22Rv1 (cell line): ENCODE data around the gene CAMTA1.

ENCODE experiments used
- H3K27ac ChIP-seq: fragments of 450-650 bp; 2 replicates; pipeline ENCODE4 v1.5.1; 2017
- CTCF ChIP-seq: fragments of 450-650 bp; IDR thresholded peaks from 2 replicates; pipeline ENCODE4 v1.5.1; 2017; ENCODE audit warnings: mild to moderate bottlenecking
- ZFX ChIP-seq: fragments of 450-650 bp; IDR thresholded peaks from 2 replicates; pipeline ENCODE4 v1.6.1; 2017; ENCODE audit warnings: antibody characterized with exemption, borderline replicate concordance

Gene CAMTA1

GRCh38 chr1:6972399-6972798, 187.1 kb downstream of the CAMTA1 start:
- H3K27ac ChIP-seq = no peak overlapping the region
- TF ChIP-seq ZFX (no peak), CTCF (no peak)

DNA sequence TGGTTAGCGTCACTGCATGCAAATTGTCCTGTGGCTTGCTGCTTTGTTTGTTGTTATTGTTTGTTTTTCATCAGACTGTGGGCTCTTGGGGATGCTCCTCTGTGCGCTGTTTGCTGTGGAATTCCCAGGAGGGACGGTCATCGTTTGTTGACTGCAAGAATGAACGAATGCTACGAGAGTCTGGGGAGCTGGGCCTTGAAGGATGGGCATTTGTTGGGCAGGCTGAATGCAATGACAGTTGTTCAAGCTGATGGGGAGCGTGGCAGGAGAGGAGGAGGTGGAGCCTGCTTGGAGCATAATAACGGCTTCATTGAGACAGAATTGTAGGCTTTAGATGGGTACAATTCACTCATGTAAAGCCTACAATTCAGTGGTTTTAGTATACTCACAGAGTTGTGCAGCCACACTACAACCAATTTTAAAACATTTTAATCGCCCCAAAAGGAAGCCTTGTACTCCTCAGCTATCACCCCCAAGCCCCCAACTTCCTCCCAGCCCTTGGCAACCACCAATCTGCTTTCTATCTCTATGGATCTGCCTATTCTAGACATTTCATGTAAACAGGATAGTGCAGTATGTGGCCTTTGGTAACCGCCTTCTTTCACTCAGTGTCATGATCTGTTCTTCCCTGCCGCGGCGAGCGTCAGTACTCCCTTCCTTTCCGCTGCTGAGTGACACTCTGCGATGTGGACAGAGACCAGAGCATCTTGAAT, 190.2 kb downstream of the CAMTA1 start:
- H3K27ac ChIP-seq = no peak overlapping the region
- no peak for TF ChIP-seq CTCF
- TF ChIP-seq ZFX = no peak

- TF ChIP-seq ZFX (no peak), CTCF (no peak)
Measured at GRCh38 chr1:6976044-6976375, 190.8 kb downstream of the CAMTA1 start.

DNA sequence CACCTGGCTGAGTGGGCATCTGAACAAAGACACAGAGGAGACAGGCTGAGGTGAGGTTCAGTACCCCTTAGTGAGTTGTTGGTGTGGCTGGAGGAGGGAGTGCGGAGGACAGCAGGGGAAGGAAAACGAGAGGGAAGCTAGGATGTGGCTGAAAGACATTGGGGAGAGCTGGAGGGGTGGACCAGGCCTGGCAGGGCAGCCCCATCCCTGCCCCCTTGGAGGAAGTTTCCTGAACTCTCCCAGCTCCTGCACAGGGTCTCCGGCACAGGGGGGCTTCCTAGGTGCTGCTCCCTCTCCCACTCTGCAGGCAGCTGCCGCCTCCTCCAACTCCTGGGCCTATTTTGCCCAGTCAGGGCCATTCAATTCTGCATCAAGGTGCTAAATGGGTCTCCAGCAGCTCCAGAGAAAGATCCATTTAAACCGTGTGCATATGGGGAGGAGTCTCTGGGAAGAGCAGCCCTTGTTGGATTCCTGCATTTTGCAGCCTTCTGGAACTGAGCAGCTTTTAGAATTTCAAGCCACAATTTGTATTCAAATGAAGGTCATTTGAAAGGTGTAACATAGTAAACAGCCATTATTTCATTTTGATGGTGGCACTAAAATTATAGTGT, 193.9 kb downstream of the CAMTA1 start:
- TF ChIP-seq ZFX = no peak
- TF ChIP-seq CTCF = no peak
- H3K27ac ChIP-seq = no peak overlapping the region

More at GRCh38 chr1:6976044-6976375, 190.8 kb downstream of the CAMTA1 start:
- H3K27ac ChIP-seq = no peak overlapping the region

DNA sequence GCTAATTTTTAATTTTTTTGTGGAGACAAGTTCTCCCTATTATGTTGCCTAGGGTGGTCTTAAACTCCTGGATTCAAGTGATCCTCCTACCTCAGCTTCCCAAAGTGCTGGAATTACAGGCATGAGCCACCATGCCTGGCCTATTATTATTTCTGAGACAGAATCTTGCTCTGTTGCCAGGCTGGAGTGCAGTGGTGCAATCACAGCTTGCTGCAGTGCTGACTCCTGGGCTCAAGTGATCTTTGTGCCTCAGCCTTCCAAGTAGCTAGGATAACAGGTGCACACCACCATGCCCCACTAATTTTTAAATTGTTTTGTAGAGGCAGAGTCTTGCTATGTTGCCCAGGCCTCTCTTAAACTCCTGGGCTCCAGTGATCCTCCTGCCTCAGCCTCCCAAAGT, 196.3 kb downstream of the CAMTA1 start:
- no peak overlapping the region for H3K27ac ChIP-seq
- TF ChIP-seq CTCF (no peak), ZFX (no peak)

GRCh38 chr1:6982443-6982842, 197.2 kb downstream of the CAMTA1 start:
- TF ChIP-seq ZFX (no peak), CTCF (no peak)
- no peak overlapping the region for H3K27ac ChIP-seq

DNA sequence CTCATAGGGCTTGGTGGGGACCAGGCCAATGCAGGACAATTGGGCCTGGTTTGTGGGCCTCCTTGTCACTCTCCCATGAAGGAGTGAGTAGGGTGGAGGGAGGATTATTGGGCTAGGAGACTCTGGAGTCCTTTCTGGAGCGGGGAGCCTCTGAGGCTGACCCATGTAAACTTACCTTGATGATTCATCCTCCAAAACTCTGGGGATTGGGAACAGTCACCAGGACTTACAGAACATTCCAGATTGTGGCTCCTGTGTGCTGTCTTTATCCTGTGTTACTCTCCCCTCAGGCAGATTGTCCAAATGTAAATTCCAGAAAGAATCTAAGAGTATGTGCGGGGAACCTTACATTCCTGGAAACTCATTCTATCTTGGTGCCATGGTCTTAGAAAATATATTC, 197.6 kb downstream of the CAMTA1 start:
- no peak overlapping the region for H3K27ac ChIP-seq
- TF ChIP-seq ZFX (no peak), CTCF (no peak)
